B cell (primary cell): ENCODE results near the gene HIPK4. TPM values are rescaled to one million over a fixed set of nuclear protein-coding genes. Genes with fewer than 3 reads are reported as not detected.

Experiments
- ATAC-seq: fragments of 200-7000 bp; cut with Tn5 transposase; one replicate; pipeline ENCODE4 v1.10.0; 2021; ENCODE audit warnings: low read depth, mild to moderate bottlenecking, moderate number of reproducible peaks, moderate library complexity
- CTCF ChIA-PET: fragments of 350-600 bp; sonication (Branson Sonifier 250); formaldehyde crosslinking; loops from one replicate; lab custom pipeline; 2021; ENCODE audit warnings: antibody characterized with exemption, inconsistent platforms; lab: Charles Lee
- POLR2A ChIA-PET: fragments of 350-600 bp; sonication (Branson Sonifier 250); formaldehyde crosslinking; loops from one replicate; lab custom pipeline; 2021; ENCODE audit warnings: antibody characterized with exemption; lab: Charles Lee
- DNase-seq: peaks from one replicate; pipeline ENCODE4 v3.0.0; 2013
- H2AFZ ChIP-seq: 2 replicates; pipeline ENCODE4 v1.6.1; 2012; ENCODE audit warnings: mild to moderate bottlenecking, low read depth, low read length; ENCODE audit not compliant: insufficient read depth, poor library complexity, severe bottlenecking
- H3K27ac ChIP-seq, 2 donors: 1 replicate in 1 of 2; 2 replicates in 1 of 2; pipeline ENCODE4 v1.5.1; 2012 to 2013; ENCODE audit warnings: low read length in 2 of 2, mild to moderate bottlenecking in 2 of 2, moderate library complexity in 1 of 2
- H3K27me3 ChIP-seq, 4 experiments: fragments of 200-600 bp in 1 of 4; sonication (generic) in 1 of 4; replicated peaks in 1 of 4; 1 replicate in 2 of 4; 2 replicates in 2 of 4; pipeline versions ENCODE4 v1.6.1 to v1.7.0; 2013 to 2016; ENCODE audit warnings: low read length in 3 of 4, mild to moderate bottlenecking in 2 of 4, mixed read lengths in 1 of 4, moderate library complexity in 1 of 4; ENCODE audit not compliant: insufficient read depth in 4 of 4, control insufficient read depth in 3 of 4; ENCODE audit errors: control extremely low read depth in 1 of 4
- H3K36me3 ChIP-seq, 2 experiments: replicated peaks in 1 of 2; 1 replicate in 1 of 2; 2 replicates in 1 of 2; pipeline versions ENCODE4 v1.6.1 to v1.7.1; 2013; ENCODE audit warnings: low read length in 1 of 2; ENCODE audit not compliant: insufficient read depth in 2 of 2, control insufficient read depth in 1 of 2; ENCODE audit errors: control extremely low read depth in 1 of 2, extremely low read depth in 1 of 2
- H3K4me1 ChIP-seq, 2 donors: fragments of 200-600 bp in 1 of 2; sonication (generic) in 1 of 2; 1 replicate in 1 of 2; 2 replicates in 1 of 2; pipeline versions ENCODE4 v1.5.1 to v1.6.1; 2013 to 2017; ENCODE audit warnings: low read length in 2 of 2; ENCODE audit not compliant: control insufficient read depth in 2 of 2, insufficient read depth in 2 of 2
- H3K4me2 ChIP-seq: replicated peaks from 2 replicates; pipeline ENCODE3; 2012; ENCODE audit warnings: mild to moderate bottlenecking, low read depth, low read length; ENCODE audit not compliant: poor library complexity, severe bottlenecking
- H3K4me3 ChIP-seq, 5 experiments: fragments of 200-600 bp in 1 of 5; sonication (generic) in 1 of 5; 1 replicate in 3 of 5; 2 replicates in 2 of 5; pipeline versions ENCODE4 v1.5.1 to v1.7.0; 2011 to 2016; ENCODE audit warnings: low read length in 4 of 5, mild to moderate bottlenecking in 4 of 5, low read depth in 2 of 5, control low read depth in 1 of 5, moderate library complexity in 1 of 5; ENCODE audit not compliant: insufficient read depth in 1 of 5; ENCODE audit errors: control extremely low read depth in 1 of 5, extremely low read depth in 1 of 5
- H3K79me2 ChIP-seq: fragments of 200-600 bp; sonication (generic); one replicate; pipeline ENCODE4 v1.6.0; 2016; ENCODE audit warnings: low read length; ENCODE audit not compliant: control insufficient read depth, insufficient read depth
- H3K9ac ChIP-seq: fragments of 200-600 bp; sonication (generic); 2 replicates; pipeline ENCODE4 v1.6.1; 2017; ENCODE audit warnings: mild to moderate bottlenecking, low read length, moderate library complexity
- H3K9me3 ChIP-seq, 3 donors: one replicate each; pipeline versions ENCODE4 v1.6.1 to v1.7.1; 2013; ENCODE audit warnings: low read length in 2 of 3; ENCODE audit not compliant: control insufficient read depth in 2 of 3, insufficient read depth in 1 of 3; ENCODE audit errors: control extremely low read depth in 1 of 3
- H4K20me1 ChIP-seq: 2 replicates; pipeline ENCODE4 v1.6.0; 2012; ENCODE audit warnings: mild to moderate bottlenecking, low read length; ENCODE audit not compliant: insufficient read depth, control insufficient read depth, poor library complexity, severe bottlenecking
- H3K27ac Mint-ChIP-seq: one replicate; pipeline ENCODE4 v1.8.0; 2021; ENCODE audit warnings: mixed read lengths
- H3K27me3 Mint-ChIP-seq: one replicate; pipeline ENCODE4 v1.8.0; 2021; ENCODE audit warnings: mixed read lengths
- H3K4me1 Mint-ChIP-seq: one replicate; pipeline ENCODE4 v1.8.0; 2021; ENCODE audit warnings: mixed read lengths
- H3K4me3 Mint-ChIP-seq: one replicate; pipeline ENCODE4 v1.8.0; 2021; ENCODE audit warnings: mixed read lengths
- H3K9me3 Mint-ChIP-seq: one replicate; pipeline ENCODE4 v1.8.0; 2022; ENCODE audit warnings: mixed read lengths; ENCODE audit not compliant: insufficient read depth
- EZH2 ChIP-seq: IDR thresholded peaks from 2 replicates; pipeline ENCODE4 v1.6.1; 2012; ENCODE audit warnings: borderline replicate concordance, low read depth, mild to moderate bottlenecking, moderate library complexity, low read length; ENCODE audit not compliant: insufficient read depth, poor library complexity, severe bottlenecking
- WGBS: methylation state at CpG from one replicate; pipeline ENCODE4 v1.1.5; 2013; ENCODE audit warnings: missing lambda C conversion rate; ENCODE audit not compliant: insufficient coverage; 5-methylcytosine and 5-hydroxymethylcytosine counted together
- intact Hi-C: fragments of 100-400 bp; cut with micrococcal nuclease; formaldehyde crosslinking; loops from one replicate; pipeline ENCODE4 v1.10.0; 2022
- polyA plus RNA-seq: library from polyadenylated mRNA; depleted of rRNA; stranded (reverse); fragments of >200 nt; gene quantifications from 2 replicates; pipeline ENCODE4 v1.2.3, GENCODE V29; 2012
- total RNA-seq, 2 donors: library from RNA; stranded (reverse); fragments of 120-200 nt in 1 of 2; gene quantifications; 1 replicate in 1 of 2; 2 replicates in 1 of 2; pipeline versions ENCODE4 v1.2.3 to v1.2.4, GENCODE V29; 2013 to 2022
- TF ChIP-seq, protein P1 (sequence below): fragments of 200-600 bp; IDR thresholded peaks from one replicate; pipeline ENCODE4 v1.8.0; 2022; ENCODE audit warnings: antibody characterized with exemption, mild to moderate bottlenecking

HIPK4 gene
- total and polyA plus RNA-seq, 2 donors (not counting 1 experiment from before 2014, with no cell fraction given) = 0.04 to 0.20 TPM

GRCh38 chr19:40356681-40357595 is 33.0 kb downstream of the HIPK4 start:
- H3K27me3 Mint-ChIP-seq = no peaks in the 10 kb centered on the region
- H3K27ac ChIP-seq = no peak overlapping the region

More at GRCh38 chr19:40356681-40357595, 33.0 kb downstream of the HIPK4 start:
- Mint-ChIP-seq H3K9me3 (no peaks in the 10 kb centered on the region), H3K4me1 (peaks cover 34% of the 10 kb centered on the region), H3K27ac (no peak overlapping the region), H3K4me3 (no peak overlapping the region)
- WGBS = 94% methylated on average over 2 of the region's 6 CpGs
- no peak overlapping the region for H3K4me3 ChIP-seq
- no peak for DNase-seq
- POLR2A ChIA-PET = no interaction called here
- intact Hi-C loops = no loop called here
- H3K9me3 ChIP-seq = no peaks in the 10 kb centered on the region
- H3K79me2 ChIP-seq = peaks cover 23% of the 10 kb centered on the region
- H3K9ac ChIP-seq = no peak overlapping the region
- CTCF ChIA-PET = interaction anchor here (1.4 kb wide), 1 partner anchor 64 kb away, joined by 3 read pairs; no protein-coding TSS in a partner anchor
- no peaks in the 10 kb centered on the region for H3K36me3 ChIP-seq
- no peak overlapping the region for H3K4me2 ChIP-seq
- H3K27me3 ChIP-seq = no peaks in the 10 kb centered on the region
- TF ChIP-seq EZH2 = no peak
- TF ChIP-seq, protein P1, sequence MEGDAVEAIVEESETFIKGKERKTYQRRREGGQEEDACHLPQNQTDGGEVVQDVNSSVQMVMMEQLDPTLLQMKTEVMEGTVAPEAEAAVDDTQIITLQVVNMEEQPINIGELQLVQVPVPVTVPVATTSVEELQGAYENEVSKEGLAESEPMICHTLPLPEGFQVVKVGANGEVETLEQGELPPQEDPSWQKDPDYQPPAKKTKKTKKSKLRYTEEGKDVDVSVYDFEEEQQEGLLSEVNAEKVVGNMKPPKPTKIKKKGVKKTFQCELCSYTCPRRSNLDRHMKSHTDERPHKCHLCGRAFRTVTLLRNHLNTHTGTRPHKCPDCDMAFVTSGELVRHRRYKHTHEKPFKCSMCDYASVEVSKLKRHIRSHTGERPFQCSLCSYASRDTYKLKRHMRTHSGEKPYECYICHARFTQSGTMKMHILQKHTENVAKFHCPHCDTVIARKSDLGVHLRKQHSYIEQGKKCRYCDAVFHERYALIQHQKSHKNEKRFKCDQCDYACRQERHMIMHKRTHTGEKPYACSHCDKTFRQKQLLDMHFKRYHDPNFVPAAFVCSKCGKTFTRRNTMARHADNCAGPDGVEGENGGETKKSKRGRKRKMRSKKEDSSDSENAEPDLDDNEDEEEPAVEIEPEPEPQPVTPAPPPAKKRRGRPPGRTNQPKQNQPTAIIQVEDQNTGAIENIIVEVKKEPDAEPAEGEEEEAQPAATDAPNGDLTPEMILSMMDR = no peak
- H2AFZ ChIP-seq = no peak overlapping the region
- peaks cover 7 to 19% of the 10 kb centered on the region in 2 donors for H3K4me1 ChIP-seq
- H4K20me1 ChIP-seq = peaks cover 44% of the 10 kb centered on the region
- no peak for ATAC-seq
